ENCODE data around the gene CHRND. TPM values are rescaled to one million over a fixed set of nuclear protein-coding genes. Genes with fewer than 3 reads are reported as not detected.

Gene CHRND
- total and polyA plus RNA-seq, 2 of the 13 experiments (the other 11 are each of a cell fraction or from before 2014, with no cell fraction given): 0.18 TPM; not detected in 1

- TF ChIP-seq ZNF44 (CRISPR knock-in tag; IDR thresholded peaks at IDR 0.05) (peak; percentile 95; the same call in 1 of the 2 replicates), DNMT1 (CRISPR knock-in tag; IDR thresholded peaks at IDR 0.05) (peak; percentile 96; the same call in 1 of the 2 replicates), HNRNPH1 (optimal IDR thresholded peaks at IDR 0.05; ENCODE audit: low read depth, low read length) (no peak), PAF1 (CRISPR knock-in tag; IDR thresholded peaks at IDR 0.05) (no peak), CBX2 (IDR thresholded peaks at IDR 0.05; ENCODE audit: low read depth, low read length) (no peak), CBX2 (CRISPR knock-in tag; IDR thresholded peaks at IDR 0.05; ENCODE audit: low read depth) (peak; percentile 70; the same call in 1 of the 2 replicates), JUNB (CRISPR knock-in tag; IDR thresholded peaks at IDR 0.05; ENCODE audit: borderline replicate concordance) (no peak; the same call in 1 of the 2 replicates), ZNF580 (CRISPR knock-in tag; IDR thresholded peaks at IDR 0.05; ENCODE audit: borderline replicate concordance, low read depth) (peak; percentile 99), BCL6 (CRISPR knock-in tag; IDR thresholded peaks at IDR 0.05) (peak; percentile 78), ELF4 (CRISPR knock-in tag; IDR thresholded peaks at IDR 0.05; ENCODE audit: borderline replicate concordance) (peak; percentile 94; the same call in 1 of the 2 replicates), ZNF713 (CRISPR knock-in tag; IDR thresholded peaks at IDR 0.05) (peak; percentile 98; the same call in 1 of the 2 replicates), AGO2 (optimal IDR thresholded peaks at IDR 0.05; ENCODE audit: low read depth, low read length) (peak; percentile 84), ZNF292 (CRISPR knock-in tag; IDR thresholded peaks at IDR 0.05; ENCODE audit: borderline replicate concordance, low read depth) (peak; percentile 66; the same call in 1 of the 2 replicates), ZNF749 (CRISPR knock-in tag; IDR thresholded peaks at IDR 0.05; ENCODE audit: borderline replicate concordance) (peak; percentile 96), CENPBD1 (CRISPR knock-in tag; IDR thresholded peaks at IDR 0.05; ENCODE audit: borderline replicate concordance, low read depth) (peak; percentile 98), RCOR2 (CRISPR knock-in tag; IDR thresholded peaks at IDR 0.05) (no peak)
- TF ChIP-seq, protein P1, sequence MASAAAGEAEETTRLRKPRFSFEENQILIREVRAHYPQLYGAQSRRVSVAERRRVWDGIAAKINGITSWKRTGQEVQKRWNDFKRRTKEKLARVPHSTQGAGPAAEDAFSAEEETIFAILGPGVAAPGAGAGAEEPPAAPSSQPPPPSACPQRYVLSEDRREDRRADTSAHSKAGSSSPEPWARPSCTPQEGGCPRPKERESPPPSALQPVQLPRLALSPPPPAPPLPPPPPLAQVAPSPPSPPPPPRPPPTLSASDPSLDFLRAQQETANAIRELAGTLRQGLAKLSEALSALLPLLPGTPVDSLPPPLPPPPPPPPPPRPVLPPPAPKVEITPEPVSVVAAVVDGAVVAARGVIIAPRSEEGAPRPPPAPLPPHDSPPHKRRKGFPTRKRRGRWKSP (CRISPR knock-in tag; IDR thresholded peaks at IDR 0.05): peak; percentile 99
- TF ChIP-seq, protein P2, sequence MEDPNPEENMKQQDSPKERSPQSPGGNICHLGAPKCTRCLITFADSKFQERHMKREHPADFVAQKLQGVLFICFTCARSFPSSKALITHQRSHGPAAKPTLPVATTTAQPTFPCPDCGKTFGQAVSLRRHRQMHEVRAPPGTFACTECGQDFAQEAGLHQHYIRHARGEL (CRISPR knock-in tag; IDR thresholded peaks at IDR 0.05): peak; percentile 82; the same call in 1 of the 2 replicates
Measured at GRCh38 chr2:232550354-232551249, 24.6 kb downstream of the CHRND start, which contains the start of the genes EIF4E2 and TIGD1 (continued).
